CD14-positive monocyte (primary cell): Measurements from ENCODE around the gene BEST4. TPM values are rescaled to one million over a fixed set of nuclear protein-coding genes. Genes with fewer than 3 reads are reported as not detected.

Experiments
- DNase-seq, 3 donors: peaks; one replicate each; pipeline ENCODE4 v3.0.0-alpha.2; 2011 to 2022
- H2AFZ ChIP-seq: 2 replicates; pipeline ENCODE4 v1.6.0; 2012; ENCODE audit warnings: mild to moderate bottlenecking, low read depth, low read length, inconsistent platforms; ENCODE audit not compliant: insufficient read depth, poor library complexity, severe bottlenecking
- H3K27ac ChIP-seq, 2 donors: 1 replicate in 1 of 2; 2 replicates in 1 of 2; pipeline ENCODE4 v1.5.1; 2012 to 2013; ENCODE audit warnings: low read length in 2 of 2, control low read depth in 1 of 2, inconsistent platforms in 1 of 2, low read depth in 1 of 2, mild to moderate bottlenecking in 1 of 2
- H3K27me3 ChIP-seq, 2 donors: one replicate each; pipeline versions ENCODE4 v1.6.0 to v1.6.1; 2011 to 2013; ENCODE audit warnings: low read length in 2 of 2; ENCODE audit not compliant: control insufficient read depth in 2 of 2, insufficient read depth in 2 of 2
- H3K36me3 ChIP-seq, 2 donors: replicated peaks in 1 of 2; 1 replicate in 1 of 2; 2 replicates in 1 of 2; pipeline versions ENCODE4 v1.5.1 to v1.6.1; 2012 to 2013; ENCODE audit warnings: low read length in 2 of 2, control low read depth in 1 of 2, inconsistent platforms in 1 of 2, mild to moderate bottlenecking in 1 of 2; ENCODE audit not compliant: insufficient read depth in 2 of 2, control insufficient read depth in 1 of 2
- H3K4me1 ChIP-seq, 2 donors: 1 replicate in 1 of 2; 2 replicates in 1 of 2; pipeline versions ENCODE4 v1.5.1 to v1.6.1; 2012 to 2013; ENCODE audit warnings: low read length in 2 of 2, control low read depth in 1 of 2, inconsistent platforms in 1 of 2, mild to moderate bottlenecking in 1 of 2, moderate library complexity in 1 of 2; ENCODE audit not compliant: insufficient read depth in 2 of 2, control insufficient read depth in 1 of 2
- H3K4me2 ChIP-seq: replicated peaks from 2 replicates; pipeline ENCODE3; 2012; ENCODE audit warnings: low read length, moderate library complexity, mild to moderate bottlenecking; ENCODE audit not compliant: poor library complexity, severe bottlenecking; ENCODE audit errors: extremely low read depth
- H3K4me3 ChIP-seq, 3 experiments: fragments of 200-600 bp in 1 of 3; sonication (generic) in 1 of 3; replicated peaks in 1 of 3; 1 replicate in 2 of 3; 2 replicates in 1 of 3; pipeline ENCODE4 v1.5.1; 2011 to 2013; ENCODE audit warnings: low read length in 3 of 3, mild to moderate bottlenecking in 3 of 3, control low read depth in 2 of 3, low read depth in 2 of 3, inconsistent platforms in 1 of 3, moderate library complexity in 1 of 3
- H3K79me2 ChIP-seq: 2 replicates; pipeline ENCODE4 v1.6.0; 2012; ENCODE audit warnings: mild to moderate bottlenecking, control low read depth, inconsistent platforms, low read length, moderate library complexity; ENCODE audit not compliant: insufficient read depth
- H3K9ac ChIP-seq: 2 replicates; pipeline ENCODE4 v1.6.0; 2017; ENCODE audit warnings: low read length, mild to moderate bottlenecking; ENCODE audit not compliant: insufficient read depth, poor library complexity, severe bottlenecking
- H3K9me3 ChIP-seq, 2 donors: replicated peaks in 1 of 2; 1 replicate in 1 of 2; 2 replicates in 1 of 2; pipeline versions ENCODE4 v1.5.1 to v1.6.1; 2012 to 2013; ENCODE audit warnings: low read length in 2 of 2, control low read depth in 1 of 2; ENCODE audit not compliant: control insufficient read depth in 1 of 2, insufficient read depth in 1 of 2
- H4K20me1 ChIP-seq: 2 replicates; pipeline ENCODE4 v1.6.0; 2012; ENCODE audit warnings: mild to moderate bottlenecking, low read length, control low read depth, moderate library complexity; ENCODE audit not compliant: insufficient read depth
- H3K27ac Mint-ChIP-seq, 7 donors: one replicate each; pipeline ENCODE4 v1.8.0; 2020; ENCODE audit warnings: mild to moderate bottlenecking in 7 of 7, mixed read lengths in 7 of 7, moderate library complexity in 6 of 7, inconsistent platforms in 2 of 7
- H3K27me3 Mint-ChIP-seq, 3 donors: one replicate each; pipeline ENCODE4 v1.8.0; 2021 to 2022; ENCODE audit warnings: low read depth in 3 of 3, mild to moderate bottlenecking in 3 of 3, mixed read lengths in 3 of 3, moderate library complexity in 3 of 3, inconsistent platforms in 1 of 3
- H3K36me3 Mint-ChIP-seq, 2 donors: one replicate each; pipeline ENCODE4 v1.8.0; 2020; ENCODE audit warnings: mixed read lengths in 2 of 2, inconsistent platforms in 1 of 2, mild to moderate bottlenecking in 1 of 2
- H3K4me1 Mint-ChIP-seq: one replicate; pipeline ENCODE4 v1.8.0; 2020; ENCODE audit warnings: mild to moderate bottlenecking, mixed read lengths
- H3K4me3 Mint-ChIP-seq, 2 donors: one replicate each; pipeline ENCODE4 v1.8.0; 2020; ENCODE audit warnings: mild to moderate bottlenecking in 2 of 2, mixed read lengths in 2 of 2, moderate library complexity in 1 of 2
- H3K9me3 Mint-ChIP-seq, 7 donors: one replicate each; pipeline ENCODE4 v1.8.0; 2020 to 2022; ENCODE audit warnings: mixed read lengths in 7 of 7, mild to moderate bottlenecking in 6 of 7, moderate library complexity in 6 of 7, inconsistent platforms in 2 of 7
- WGBS: methylation state at CpG from one replicate; pipeline ENCODE4 v1.1.5; 2013; ENCODE audit warnings: missing lambda C conversion rate; ENCODE audit not compliant: insufficient coverage; 5-methylcytosine and 5-hydroxymethylcytosine counted together
- intact Hi-C, 2 donors: fragments of 100-400 bp; cut with micrococcal nuclease; formaldehyde crosslinking; loops; one replicate each; pipeline versions ENCODE4 v1.15.0 to v1.15.1; 2023
- polyA plus RNA-seq, 3 donors: library from polyadenylated mRNA; depleted of rRNA in 1 of 3; unstranded in 2 of 3; stranded (reverse) in 1 of 3; fragments of 300-500 nt in 2 of 3; fragments of >200 nt in 1 of 3; fragmentation: Illumina TruSeq in 2 of 3; gene quantifications; 1 replicate in 2 of 3; 2 replicates in 1 of 3; pipeline ENCODE4 v1.2.3, GENCODE V29; 2012 to 2021
- TF ChIP-seq, protein P1 (sequence below): fragments of 200-600 bp; IDR thresholded peaks from one replicate; pipeline ENCODE4 v1.8.0; 2022; ENCODE audit warnings: antibody characterized with exemption, mild to moderate bottlenecking

Gene BEST4
- polyA plus RNA-seq, 3 donors = 0.19 TPM; not detected in 2

- Mint-ChIP-seq H3K4me3 (no peak overlapping the region), H3K27me3 (no peaks in the 10 kb centered on the region), H3K9me3 (no peaks in the 10 kb centered on the region), H3K4me1 (no peaks in the 10 kb centered on the region), H3K36me3 (peaks cover 71 to 95% of the 10 kb centered on the region in 2 donors), H3K27ac (peak overlapping the region in 4 of 7 donors; percentile 3 to 66 (median 45))
- intact Hi-C loops = no loop called here
- Histone ChIP-seq H3K9me3 (no peaks in the 10 kb centered on the region), H3K27me3 (no peaks in the 10 kb centered on the region), H3K4me2 (no peak overlapping the region), H4K20me1 (no peaks in the 10 kb centered on the region), H3K9ac (no peak overlapping the region), H3K27ac (peak overlapping the region in 1 of 2 donors; percentile 11), H3K36me3 (peaks cover 79 to 98% of the 10 kb centered on the region in 2 donors), H3K79me2 (no peaks in the 10 kb centered on the region), H2AFZ (no peak overlapping the region), H3K4me1 (no peaks in the 10 kb centered on the region), H3K4me3 (no peak overlapping the region)
- WGBS = 83% methylated on average over 1 of the region's 2 CpGs
- DNase-seq = no peak
- TF ChIP-seq, protein P1, sequence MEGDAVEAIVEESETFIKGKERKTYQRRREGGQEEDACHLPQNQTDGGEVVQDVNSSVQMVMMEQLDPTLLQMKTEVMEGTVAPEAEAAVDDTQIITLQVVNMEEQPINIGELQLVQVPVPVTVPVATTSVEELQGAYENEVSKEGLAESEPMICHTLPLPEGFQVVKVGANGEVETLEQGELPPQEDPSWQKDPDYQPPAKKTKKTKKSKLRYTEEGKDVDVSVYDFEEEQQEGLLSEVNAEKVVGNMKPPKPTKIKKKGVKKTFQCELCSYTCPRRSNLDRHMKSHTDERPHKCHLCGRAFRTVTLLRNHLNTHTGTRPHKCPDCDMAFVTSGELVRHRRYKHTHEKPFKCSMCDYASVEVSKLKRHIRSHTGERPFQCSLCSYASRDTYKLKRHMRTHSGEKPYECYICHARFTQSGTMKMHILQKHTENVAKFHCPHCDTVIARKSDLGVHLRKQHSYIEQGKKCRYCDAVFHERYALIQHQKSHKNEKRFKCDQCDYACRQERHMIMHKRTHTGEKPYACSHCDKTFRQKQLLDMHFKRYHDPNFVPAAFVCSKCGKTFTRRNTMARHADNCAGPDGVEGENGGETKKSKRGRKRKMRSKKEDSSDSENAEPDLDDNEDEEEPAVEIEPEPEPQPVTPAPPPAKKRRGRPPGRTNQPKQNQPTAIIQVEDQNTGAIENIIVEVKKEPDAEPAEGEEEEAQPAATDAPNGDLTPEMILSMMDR = no peak
Observed at GRCh38 chr1:44757420-44757819, 30.6 kb downstream of the BEST4 start.

DNA sequence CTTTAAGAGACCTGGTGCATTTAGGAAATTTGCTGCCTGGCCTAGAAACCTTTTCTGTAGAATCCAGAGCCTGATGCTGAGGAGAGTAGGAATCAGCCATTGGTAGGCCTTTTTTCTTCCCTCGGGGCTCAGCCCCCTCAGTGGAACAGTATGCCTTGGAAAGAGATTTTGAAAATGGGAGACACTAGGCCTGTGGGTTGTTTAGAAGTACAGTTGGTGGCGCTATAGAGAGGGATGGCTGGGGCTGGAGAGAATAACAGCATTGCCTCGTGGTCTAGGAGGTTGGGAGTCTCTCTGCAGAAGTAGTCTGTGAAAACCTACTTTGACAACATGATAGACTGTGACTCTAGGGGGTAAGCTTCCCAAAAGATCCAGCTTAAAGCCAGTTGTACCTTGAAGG is 40.1 kb downstream of the BEST4 start:
- H3K9ac ChIP-seq = no peak overlapping the region
- intact Hi-C loops = no loop called here
- Mint-ChIP-seq H3K4me3 (no peak overlapping the region), H3K27me3 (no peaks in the 10 kb centered on the region), H3K9me3 (no peaks in the 10 kb centered on the region), H3K36me3 (peaks cover 32 to 79% of the 10 kb centered on the region in 2 donors), H3K4me1 (peaks cover 1% of the 10 kb centered on the region), H3K27ac (peak overlapping the region in 1 of 7 donors; percentile 58)
- H3K4me3 ChIP-seq = no peak overlapping the region
- no CpG with 5 or more reads among the region's 3 CpGs for WGBS
- no peaks in the 10 kb centered on the region for H3K27me3 ChIP-seq
- H3K36me3 ChIP-seq = peaks cover 34 to 71% of the 10 kb centered on the region in 2 donors
- H4K20me1 ChIP-seq = no peaks in the 10 kb centered on the region
- H3K9me3 ChIP-seq = no peaks in the 10 kb centered on the region
- H2AFZ ChIP-seq = no peak overlapping the region
- TF ChIP-seq, protein P1 = no peak
- H3K27ac ChIP-seq = no peak overlapping the region
- DNase-seq = no peak
- H3K4me2 ChIP-seq = no peak overlapping the region
- H3K79me2 ChIP-seq = peaks cover 49% of the 10 kb centered on the region
- no peaks in the 10 kb centered on the region for H3K4me1 ChIP-seq
